ENCODE results near the gene GPR108.

The GPR108 gene

DNA sequence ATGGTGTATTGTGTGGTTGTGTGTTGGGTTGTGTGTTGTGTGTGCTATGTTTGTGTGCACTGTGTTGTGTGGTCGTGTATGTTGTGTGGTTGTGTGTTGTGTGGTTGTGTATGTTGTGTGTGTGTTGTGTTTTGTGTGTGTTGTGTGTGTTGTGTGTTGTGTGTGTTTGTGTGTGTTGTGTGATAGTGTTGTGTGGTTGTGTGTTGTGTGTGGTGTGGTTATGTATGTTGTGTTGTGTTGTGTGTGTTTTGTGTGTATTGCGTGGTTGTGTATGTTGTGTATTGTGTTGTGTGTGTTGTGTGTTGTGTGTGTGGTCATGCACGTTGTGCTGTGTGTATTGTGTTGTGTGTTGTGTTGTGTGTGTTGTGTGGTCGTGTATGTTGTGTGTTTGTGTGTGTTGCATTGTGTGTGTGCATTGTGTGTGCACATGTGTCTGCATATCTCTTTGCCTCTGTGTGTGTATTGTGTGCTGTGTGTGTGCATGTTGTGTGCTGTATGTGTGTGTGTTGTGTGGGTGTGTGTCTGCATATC lies 19.9 kb downstream of the GPR108 start (continued):
- TF ChIP-seq, protein P1, sequence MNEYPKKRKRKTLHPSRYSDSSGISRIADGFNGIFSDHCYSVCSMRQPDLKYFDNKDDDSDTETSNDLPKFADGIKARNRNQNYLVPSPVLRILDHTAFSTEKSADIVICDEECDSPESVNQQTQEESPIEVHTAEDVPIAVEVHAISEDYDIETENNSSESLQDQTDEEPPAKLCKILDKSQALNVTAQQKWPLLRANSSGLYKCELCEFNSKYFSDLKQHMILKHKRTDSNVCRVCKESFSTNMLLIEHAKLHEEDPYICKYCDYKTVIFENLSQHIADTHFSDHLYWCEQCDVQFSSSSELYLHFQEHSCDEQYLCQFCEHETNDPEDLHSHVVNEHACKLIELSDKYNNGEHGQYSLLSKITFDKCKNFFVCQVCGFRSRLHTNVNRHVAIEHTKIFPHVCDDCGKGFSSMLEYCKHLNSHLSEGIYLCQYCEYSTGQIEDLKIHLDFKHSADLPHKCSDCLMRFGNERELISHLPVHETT (tag by site-specific recombination; IDR thresholded peaks at IDR 0.05) = no peak
- TF ChIP-seq, protein P2, sequence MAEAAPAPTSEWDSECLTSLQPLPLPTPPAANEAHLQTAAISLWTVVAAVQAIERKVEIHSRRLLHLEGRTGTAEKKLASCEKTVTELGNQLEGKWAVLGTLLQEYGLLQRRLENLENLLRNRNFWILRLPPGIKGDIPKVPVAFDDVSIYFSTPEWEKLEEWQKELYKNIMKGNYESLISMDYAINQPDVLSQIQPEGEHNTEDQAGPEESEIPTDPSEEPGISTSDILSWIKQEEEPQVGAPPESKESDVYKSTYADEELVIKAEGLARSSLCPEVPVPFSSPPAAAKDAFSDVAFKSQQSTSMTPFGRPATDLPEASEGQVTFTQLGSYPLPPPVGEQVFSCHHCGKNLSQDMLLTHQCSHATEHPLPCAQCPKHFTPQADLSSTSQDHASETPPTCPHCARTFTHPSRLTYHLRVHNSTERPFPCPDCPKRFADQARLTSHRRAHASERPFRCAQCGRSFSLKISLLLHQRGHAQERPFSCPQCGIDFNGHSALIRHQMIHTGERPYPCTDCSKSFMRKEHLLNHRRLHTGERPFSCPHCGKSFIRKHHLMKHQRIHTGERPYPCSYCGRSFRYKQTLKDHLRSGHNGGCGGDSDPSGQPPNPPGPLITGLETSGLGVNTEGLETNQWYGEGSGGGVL (tag by site-specific recombination; IDR thresholded peaks at IDR 0.05) = no peak; the same call in 1 of the 2 replicates
- TF ChIP-seq, protein P3, sequence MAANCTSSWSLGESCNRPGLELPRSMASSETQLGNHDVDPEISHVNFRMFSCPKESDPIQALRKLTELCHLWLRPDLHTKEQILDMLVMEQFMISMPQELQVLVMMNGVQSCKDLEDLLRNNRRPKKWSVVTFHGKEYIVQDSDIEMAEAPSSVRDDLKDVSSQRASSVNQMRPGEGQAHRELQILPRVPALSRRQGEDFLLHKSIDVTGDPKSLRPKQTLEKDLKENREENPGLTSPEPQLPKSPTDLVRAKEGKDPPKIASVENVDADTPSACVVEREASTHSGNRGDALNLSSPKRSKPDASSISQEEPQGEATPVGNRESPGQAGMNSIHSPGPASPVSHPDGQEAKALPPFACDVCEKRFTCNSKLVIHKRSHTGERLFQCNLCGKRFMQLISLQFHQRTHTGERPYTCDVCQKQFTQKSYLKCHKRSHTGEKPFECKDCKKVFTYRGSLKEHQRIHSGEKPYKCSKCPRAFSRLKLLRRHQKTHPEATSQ (tag by site-specific recombination; IDR thresholded peaks at IDR 0.05) = no peak
- TF ChIP-seq ZSCAN16 (tag by site-specific recombination; IDR thresholded peaks at IDR 0.05) (no peak), GLIS1 (tag by site-specific recombination; IDR thresholded peaks at IDR 0.05) (no peak), ZNF311 (tag by site-specific recombination; IDR thresholded peaks at IDR 0.05; ENCODE audit: borderline replicate concordance) (peak; percentile 96; the same call in 1 of the 2 replicates), GLI2 (tag by site-specific recombination; IDR thresholded peaks at IDR 0.05; ENCODE audit: borderline replicate concordance, low read depth) (no peak), ZBTB7A (tag by site-specific recombination; IDR thresholded peaks at IDR 0.05; ENCODE audit: low read depth) (no peak; the same call in 1 of the 2 replicates), ZNF558 (tag by site-specific recombination; IDR thresholded peaks at IDR 0.05) (no peak), ZNF157 (tag by site-specific recombination; IDR thresholded peaks at IDR 0.05) (peak; percentile 51; the same call in 1 of the 2 replicates), ZNF76 (tag by site-specific recombination; IDR thresholded peaks at IDR 0.05; ENCODE audit: borderline replicate concordance, low read depth) (0 out of 2 replicates have a peak, but pooled peaks have one; percentile 12), ZNF549 (tag by site-specific recombination; IDR thresholded peaks at IDR 0.05) (no peak), ZNF239 (tag by site-specific recombination; IDR thresholded peaks at IDR 0.05) (peak; percentile 36; the same call in 1 of the 2 replicates), ZNF529 (tag by site-specific recombination; IDR thresholded peaks at IDR 0.05; ENCODE audit: insufficient replicate concordance) (no peak), ZNF16 (tag by site-specific recombination; IDR thresholded peaks at IDR 0.05; ENCODE audit: low read depth) (no peak), ZNF184 (tag by site-specific recombination; IDR thresholded peaks at IDR 0.05) (no peak), YY2 (tag by site-specific recombination; IDR thresholded peaks at IDR 0.05) (no peak)
- TF ChIP-seq, protein P4, sequence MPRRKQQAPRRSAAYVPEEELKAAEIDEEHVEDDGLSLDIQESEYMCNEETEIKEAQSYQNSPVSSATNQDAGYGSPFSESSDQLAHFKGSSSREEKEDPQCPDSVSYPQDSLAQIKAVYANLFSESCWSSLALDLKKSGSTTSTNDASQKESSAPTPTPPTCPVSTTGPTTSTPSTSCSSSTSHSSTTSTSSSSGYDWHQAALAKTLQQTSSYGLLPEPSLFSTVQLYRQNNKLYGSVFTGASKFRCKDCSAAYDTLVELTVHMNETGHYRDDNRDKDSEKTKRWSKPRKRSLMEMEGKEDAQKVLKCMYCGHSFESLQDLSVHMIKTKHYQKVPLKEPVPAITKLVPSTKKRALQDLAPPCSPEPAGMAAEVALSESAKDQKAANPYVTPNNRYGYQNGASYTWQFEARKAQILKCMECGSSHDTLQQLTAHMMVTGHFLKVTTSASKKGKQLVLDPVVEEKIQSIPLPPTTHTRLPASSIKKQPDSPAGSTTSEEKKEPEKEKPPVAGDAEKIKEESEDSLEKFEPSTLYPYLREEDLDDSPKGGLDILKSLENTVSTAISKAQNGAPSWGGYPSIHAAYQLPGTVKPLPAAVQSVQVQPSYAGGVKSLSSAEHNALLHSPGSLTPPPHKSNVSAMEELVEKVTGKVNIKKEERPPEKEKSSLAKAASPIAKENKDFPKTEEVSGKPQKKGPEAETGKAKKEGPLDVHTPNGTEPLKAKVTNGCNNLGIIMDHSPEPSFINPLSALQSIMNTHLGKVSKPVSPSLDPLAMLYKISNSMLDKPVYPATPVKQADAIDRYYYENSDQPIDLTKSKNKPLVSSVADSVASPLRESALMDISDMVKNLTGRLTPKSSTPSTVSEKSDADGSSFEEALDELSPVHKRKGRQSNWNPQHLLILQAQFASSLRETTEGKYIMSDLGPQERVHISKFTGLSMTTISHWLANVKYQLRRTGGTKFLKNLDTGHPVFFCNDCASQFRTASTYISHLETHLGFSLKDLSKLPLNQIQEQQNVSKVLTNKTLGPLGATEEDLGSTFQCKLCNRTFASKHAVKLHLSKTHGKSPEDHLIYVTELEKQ (tag by site-specific recombination; IDR thresholded peaks at IDR 0.05; ENCODE audit: borderline replicate concordance) = no peak
- TF ChIP-seq, protein P5, sequence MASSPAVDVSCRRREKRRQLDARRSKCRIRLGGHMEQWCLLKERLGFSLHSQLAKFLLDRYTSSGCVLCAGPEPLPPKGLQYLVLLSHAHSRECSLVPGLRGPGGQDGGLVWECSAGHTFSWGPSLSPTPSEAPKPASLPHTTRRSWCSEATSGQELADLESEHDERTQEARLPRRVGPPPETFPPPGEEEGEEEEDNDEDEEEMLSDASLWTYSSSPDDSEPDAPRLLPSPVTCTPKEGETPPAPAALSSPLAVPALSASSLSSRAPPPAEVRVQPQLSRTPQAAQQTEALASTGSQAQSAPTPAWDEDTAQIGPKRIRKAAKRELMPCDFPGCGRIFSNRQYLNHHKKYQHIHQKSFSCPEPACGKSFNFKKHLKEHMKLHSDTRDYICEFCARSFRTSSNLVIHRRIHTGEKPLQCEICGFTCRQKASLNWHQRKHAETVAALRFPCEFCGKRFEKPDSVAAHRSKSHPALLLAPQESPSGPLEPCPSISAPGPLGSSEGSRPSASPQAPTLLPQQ (tag by site-specific recombination; IDR thresholded peaks at IDR 0.05) = no peak
- TF ChIP-seq, protein P6, sequence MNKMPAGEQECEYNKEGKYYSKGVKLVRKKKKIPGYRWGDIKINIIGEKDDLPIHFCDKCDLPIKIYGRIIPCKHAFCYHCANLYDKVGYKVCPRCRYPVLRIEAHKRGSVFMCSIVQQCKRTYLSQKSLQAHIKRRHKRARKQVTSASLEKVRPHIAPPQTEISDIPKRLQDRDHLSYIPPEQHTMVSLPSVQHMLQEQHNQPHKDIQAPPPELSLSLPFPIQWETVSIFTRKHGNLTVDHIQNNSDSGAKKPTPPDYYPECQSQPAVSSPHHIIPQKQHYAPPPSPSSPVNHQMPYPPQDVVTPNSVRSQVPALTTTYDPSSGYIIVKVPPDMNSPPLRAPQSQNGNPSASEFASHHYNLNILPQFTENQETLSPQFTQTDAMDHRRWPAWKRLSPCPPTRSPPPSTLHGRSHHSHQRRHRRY (tag by site-specific recombination; IDR thresholded peaks at IDR 0.05) = peak; percentile 58; the same call in 1 of the 2 replicates
- TF ChIP-seq, protein P7, sequence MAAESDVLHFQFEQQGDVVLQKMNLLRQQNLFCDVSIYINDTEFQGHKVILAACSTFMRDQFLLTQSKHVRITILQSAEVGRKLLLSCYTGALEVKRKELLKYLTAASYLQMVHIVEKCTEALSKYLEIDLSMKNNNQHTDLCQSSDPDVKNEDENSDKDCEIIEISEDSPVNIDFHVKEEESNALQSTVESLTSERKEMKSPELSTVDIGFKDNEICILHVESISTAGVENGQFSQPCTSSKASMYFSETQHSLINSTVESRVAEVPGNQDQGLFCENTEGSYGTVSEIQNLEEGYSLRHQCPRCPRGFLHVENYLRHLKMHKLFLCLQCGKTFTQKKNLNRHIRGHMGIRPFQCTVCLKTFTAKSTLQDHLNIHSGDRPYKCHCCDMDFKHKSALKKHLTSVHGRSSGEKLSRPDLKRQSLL (tag by site-specific recombination; IDR thresholded peaks at IDR 0.05) = no peak
- TF ChIP-seq, protein P8, sequence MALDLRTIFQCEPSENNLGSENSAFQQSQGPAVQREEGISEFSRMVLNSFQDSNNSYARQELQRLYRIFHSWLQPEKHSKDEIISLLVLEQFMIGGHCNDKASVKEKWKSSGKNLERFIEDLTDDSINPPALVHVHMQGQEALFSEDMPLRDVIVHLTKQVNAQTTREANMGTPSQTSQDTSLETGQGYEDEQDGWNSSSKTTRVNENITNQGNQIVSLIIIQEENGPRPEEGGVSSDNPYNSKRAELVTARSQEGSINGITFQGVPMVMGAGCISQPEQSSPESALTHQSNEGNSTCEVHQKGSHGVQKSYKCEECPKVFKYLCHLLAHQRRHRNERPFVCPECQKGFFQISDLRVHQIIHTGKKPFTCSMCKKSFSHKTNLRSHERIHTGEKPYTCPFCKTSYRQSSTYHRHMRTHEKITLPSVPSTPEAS (tag by site-specific recombination; IDR thresholded peaks at IDR 0.05) = peak; percentile 87
- TF ChIP-seq, protein P9, sequence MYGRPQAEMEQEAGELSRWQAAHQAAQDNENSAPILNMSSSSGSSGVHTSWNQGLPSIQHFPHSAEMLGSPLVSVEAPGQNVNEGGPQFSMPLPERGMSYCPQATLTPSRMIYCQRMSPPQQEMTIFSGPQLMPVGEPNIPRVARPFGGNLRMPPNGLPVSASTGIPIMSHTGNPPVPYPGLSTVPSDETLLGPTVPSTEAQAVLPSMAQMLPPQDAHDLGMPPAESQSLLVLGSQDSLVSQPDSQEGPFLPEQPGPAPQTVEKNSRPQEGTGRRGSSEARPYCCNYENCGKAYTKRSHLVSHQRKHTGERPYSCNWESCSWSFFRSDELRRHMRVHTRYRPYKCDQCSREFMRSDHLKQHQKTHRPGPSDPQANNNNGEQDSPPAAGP (tag by site-specific recombination; IDR thresholded peaks at IDR 0.05) = no peak

Data from HEK293 (cell line).